Daoy (cell line): ENCODE data around the gene TSPAN33. TPM values are rescaled to one million over a fixed set of nuclear protein-coding genes. Genes with fewer than 3 reads are reported as not detected.
"Not testable (repeated sequence)": the region's sequence is repeated elsewhere in the genome, so short reads cannot be mapped to it uniquely, and the experiment has no call there.

Source experiments
- DNase-seq: peaks from one replicate; pipeline ENCODE4 v3.0.0-alpha.2; 2015; ENCODE audit warnings: low read depth
- total RNA-seq: library from RNA; depleted of rRNA; stranded (reverse); fragments of >200 nt; shearing (Covaris generic); gene quantifications from 2 replicates; pipeline ENCODE4 v1.2.3, GENCODE V29; 2014

TSPAN33 gene
- total RNA-seq, 1 experiment from 2014 or later, result 17.7 TPM

DNA sequence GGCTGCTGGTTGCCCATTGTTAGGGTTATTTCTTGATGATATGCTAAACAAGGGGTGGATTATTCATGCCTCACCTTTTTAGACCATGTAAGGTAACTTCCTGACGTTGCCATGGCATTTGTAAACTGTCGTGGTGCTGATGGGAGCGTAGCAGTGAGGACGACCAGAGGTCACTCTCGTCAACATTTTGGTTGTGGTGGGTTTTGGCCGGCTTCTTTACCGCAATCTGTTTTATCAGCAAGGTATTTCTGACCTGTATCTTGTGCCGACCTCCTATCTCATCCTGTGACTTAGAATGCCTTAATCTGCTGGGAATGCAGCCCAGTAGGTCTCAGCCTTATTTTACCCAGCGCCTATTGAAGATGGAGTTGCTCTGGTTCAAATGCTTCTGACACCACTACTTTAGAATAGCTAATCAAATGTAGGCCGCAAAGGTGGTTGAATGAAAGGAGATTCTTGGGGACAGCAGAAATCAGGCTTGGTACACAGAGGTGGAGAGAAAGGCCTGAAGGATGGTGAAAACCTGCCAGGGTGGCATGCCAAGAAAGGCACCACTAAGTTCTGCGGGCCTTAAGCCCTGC, 26.0 kb downstream of the TSPAN33 start:
- no peak for DNase-seq

DNA sequence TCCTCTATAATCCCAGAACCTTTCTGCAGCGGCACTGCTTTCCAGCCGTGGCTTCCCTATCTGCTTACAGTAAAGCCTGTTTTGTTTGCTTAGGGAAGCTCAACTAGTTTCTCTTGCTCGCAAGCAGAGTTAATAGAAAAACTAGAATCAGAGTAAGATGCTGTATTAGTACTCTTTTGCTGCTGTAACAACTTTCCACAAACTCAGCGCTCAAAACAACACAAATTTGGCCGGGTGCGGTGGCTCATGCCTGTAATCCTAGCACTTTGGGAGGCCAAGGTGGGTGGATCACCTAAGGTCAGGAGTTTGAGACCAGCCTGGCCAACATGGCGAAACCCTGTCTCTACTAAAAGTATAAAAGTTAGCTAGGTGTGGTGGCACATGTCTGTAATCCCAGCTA, 29.4 kb downstream of the TSPAN33 start:
- DNase-seq, result not testable (repeated sequence)

DNA sequence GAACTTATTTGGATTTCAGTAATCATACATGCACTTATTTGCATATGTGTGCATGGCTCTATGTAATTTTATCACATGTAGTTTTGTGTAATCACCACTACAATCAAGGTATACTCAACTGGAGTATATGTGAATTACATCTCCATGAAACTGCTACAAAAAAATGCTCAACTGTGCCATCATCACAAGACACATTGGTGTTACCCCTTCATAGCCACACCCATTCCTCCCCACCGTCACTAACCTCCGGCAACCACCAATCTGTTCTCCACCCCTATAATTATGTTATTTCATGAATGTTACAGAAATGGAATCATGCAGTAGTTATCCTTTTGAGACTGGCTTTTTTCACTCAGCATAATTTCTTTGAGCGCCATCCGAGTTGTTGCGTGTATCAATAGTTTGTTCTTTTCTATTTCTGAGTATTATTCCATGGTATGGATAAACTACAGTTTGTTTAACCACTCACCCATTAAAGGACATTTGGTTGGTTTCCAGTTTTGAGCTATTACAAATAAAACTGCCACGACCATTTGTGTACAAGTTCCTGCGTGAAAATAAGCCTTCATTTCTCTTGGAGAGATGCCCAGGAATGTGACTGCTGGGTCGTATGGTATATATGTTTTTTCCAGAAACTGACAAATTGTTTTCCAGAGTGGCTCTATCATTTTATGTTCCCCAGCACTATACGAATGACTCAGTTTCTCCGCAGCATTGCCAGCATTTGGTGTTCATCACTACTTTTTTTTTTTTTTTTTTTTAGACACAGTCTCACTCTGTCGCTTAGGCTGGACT, 32.6 kb downstream of the TSPAN33 start:
- no peak for DNase-seq

DNA sequence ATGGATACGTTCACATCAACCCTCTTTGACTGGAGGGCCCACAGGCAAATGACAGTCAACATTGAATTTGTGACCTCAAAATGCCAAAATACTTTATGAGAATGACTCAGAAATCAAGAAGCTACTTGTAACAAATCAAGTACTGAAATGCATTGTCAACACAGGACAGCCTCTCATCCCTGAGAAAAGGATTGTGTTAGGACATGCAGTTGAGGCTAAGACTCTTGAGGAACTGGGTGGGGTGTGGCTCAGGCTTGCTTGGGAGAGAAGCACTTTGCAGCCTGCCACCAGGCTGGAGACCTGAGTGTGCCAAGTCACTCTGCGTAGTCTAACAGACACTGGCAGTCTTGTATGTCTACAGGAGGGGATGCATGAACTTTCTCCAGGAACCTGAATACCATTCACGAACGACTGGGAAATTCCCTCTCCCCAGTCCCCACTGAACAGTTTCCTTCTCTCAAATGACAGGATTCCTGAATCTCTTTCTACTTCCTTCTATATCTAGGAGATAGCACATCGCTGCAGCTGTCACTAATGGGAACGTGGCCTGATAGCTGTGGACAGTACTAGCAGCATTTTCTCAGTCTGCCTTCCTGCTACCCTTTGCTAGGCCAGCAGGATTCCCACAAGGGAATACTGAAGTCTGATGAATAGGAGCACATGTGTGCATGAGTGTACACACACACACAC, 40.6 kb downstream of the TSPAN33 start:
- no peak for DNase-seq

DNA sequence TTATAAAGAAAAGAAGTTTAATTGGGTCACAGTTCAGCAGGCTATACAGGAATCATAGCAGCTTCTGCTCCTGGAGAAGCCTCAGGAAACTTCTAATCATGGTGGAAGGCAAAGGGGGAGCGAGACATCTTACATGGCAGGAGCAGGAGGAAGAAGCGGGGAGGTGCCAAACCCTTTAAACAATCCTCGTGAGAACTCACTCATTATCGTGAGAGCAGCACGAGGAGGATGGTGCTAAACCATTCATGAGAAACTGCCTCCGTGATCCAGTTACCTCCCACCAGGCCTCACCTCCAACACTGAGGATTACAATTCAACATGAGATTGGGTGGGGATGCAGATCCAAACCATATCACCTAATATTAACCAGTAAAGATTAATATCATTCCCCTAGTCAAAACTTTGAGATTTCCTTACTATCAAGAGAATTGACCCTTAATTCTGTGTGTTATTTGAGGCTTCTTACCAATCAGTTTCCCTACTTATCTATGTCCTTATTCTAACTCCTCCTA, 42.3 kb downstream of the TSPAN33 start:
- DNase-seq, result no peak

DNA sequence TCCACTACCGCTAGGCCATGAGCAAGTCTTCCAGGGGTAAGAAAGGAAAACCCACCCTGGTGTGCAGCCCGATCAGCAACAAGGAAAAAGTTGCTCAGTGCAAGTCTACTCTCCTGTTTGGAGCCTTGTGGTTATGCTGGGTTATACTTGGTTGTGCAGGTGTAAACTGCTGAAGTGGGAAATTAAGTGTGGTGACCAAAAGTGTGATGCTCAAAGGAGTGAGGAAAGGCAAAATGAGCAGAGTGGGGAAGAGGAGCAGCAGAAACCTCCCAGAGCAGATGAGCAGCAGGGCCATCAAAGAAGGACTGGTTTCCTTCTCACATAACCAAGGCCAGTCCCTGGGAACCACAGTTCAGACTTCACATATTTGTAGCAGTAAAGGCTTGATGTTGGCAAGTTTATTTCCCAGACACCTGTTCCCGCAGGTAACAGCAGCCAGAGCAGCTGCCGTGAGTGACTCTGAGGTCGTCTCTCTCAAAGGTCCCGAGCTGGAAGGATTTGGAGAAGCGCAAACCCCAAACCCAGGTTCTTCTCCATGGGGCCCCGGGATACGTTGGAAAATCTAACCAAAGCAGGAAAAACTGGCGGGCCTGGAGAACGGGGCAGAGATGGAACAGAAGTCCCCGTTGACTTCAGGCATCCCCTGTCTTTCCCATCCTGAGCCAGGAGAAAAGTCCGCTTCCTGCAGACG, 43.3 kb downstream of the TSPAN33 start:
- DNase-seq, result no peak

DNA sequence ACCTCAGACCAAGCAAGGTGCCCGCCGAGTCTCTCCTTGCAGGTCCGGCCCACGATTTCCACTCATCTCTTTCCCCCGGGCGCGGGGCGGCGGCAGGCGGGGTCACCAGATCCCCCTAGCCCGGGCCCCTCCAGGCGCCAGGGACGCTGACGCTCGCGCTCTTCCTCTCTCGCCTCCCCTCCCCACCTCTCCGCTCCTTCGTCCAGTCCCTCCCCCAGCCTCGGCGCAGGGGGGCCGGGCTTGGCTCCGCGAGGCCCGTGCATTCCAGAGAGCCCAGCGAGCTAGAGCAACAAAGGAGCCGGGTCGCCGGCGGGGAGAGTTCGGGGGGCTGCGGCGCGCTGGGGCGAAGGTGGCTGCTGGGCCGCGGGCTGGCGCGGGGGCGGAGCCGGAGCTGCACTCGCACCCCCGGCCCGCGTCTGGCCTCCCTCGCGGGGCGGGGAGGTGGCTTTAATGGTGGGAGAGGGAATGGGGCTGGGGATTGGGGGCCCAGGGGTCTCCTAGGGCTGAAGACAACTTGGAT, 43.9 kb downstream of the TSPAN33 start, which contains the start of gene SMO:
Gene SMO (plus strand): TSS at position 262 of the 520 bp plus-strand sequence. CDS start 519 bp downstream, outside the sequence.
- peak; percentile 81 for DNase-seq

DNA sequence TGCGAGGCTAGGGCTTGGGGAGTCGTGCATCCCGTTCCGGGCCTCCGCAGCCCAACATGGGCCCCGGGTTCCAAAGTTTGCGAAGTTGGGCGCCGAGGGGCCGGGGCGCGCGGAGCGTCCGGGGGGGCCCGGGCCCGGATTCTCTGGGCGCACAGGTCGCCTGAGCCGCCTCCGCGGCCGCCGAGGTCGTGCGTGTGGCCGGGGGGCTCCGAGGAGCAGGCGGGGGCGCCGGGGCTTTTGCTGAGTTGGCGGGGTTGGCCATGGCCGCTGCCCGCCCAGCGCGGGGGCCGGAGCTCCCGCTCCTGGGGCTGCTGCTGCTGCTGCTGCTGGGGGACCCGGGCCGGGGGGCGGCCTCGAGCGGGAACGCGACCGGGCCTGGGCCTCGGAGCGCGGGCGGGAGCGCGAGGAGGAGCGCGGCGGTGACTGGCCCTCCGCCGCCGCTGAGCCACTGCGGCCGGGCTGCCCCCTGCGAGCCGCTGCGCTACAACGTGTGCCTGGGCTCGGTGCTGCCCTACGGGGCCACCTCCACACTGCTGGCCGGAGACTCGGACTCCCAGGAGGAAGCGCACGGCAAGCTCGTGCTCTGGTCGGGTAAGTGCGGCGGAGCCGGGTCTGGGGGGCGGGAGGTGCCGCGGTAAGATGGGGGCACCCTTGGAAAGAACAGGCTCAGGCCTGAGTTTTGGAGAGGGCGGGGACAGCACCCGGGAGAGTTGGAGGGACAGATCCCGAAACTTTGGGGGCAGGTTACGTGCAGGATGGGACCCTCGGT, 44.6 kb downstream of the TSPAN33 start:
- DNase-seq, result peak; percentile 51

DNA sequence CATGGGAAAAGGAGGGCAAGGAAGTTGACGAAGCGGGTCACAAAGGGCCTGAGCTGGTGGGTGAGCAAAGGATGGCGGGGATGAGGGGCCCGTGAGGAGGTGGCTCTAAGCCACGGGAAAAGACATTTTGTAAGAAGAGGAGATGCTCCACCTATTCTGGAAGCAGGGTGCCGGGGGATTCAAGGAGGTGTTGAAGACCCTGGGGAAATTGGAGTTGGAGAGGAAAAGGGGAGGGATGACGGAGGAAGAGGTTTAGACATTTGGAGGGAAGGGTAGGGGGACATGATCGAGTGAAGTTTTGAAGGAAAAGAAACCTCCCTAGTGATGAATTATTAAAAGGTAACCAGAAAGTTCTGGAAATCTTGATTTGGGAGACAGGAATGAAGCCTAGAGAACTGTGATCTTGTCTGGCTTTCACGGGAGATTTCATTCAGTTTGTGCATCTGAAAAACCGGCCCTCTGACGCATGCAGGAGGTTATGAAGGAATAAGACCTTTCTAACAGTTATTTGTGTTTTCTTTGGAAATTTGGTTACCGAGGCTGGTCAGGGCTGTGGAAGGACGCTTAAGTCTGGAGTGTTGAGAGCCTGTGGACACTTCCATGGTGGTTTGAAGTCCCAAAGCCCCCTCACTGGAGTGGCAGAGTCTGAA, 45.3 kb downstream of the TSPAN33 start:
- no peak for DNase-seq

DNA sequence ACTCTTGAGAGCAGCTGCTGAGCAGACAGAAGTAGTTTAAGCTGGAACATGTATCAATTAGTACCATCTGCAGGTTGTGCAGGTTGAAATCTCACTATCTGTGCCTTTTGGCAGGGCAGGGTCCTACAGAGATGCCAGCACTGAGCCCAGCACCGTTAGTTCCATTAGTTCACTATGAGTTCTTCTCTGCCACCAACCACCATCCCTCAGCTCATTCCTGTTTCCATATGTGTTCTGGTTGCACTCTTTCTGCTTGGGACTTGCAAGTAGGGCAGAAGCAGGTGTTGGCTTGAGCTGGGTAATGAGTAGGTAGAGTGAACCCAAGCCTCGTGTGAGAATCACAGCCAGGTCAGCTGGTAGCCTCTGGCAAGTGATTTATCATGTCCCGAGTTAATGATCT, 46.8 kb downstream of the TSPAN33 start:
- no peak for DNase-seq

DNA sequence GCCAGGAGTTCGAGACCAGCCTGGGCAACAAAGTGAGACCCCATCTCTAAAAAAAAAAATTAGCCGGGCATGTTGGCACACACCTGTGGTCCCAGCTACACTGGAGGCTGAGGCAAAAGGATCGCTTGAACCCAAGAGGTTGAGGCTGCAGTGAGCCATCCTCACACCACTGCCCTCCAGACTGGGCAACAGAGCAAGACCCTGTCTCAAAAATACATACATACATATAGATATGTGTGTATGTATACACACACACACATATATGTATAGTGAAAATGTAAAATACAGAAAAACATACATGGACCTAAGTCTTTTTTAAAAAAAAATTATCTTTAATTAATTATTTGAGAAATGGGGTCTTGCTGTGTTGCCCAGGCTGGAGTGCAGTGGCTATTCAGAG, 49.4 kb downstream of the TSPAN33 start:
- DNase-seq, result no peak

DNA sequence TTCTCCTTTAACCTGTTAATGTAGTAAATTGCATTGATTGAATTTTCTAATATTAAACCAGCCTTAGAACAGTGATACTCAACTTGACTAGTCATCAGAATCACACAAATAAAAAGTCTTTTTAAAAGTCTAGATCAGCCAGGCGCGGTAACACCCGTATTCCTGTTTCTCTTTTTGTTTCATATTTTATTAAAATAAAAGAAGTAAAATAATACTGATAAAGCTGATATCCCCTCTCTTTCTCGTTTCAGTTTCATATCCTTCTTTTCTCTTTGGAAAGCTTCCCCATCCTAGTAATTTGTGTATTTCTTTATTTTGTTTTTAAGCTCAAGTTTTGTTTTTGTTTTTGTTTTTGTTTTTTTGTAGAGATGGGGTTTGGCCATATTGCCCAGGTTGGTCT, 53.3 kb downstream of the TSPAN33 start:
- no peak for DNase-seq

DNA sequence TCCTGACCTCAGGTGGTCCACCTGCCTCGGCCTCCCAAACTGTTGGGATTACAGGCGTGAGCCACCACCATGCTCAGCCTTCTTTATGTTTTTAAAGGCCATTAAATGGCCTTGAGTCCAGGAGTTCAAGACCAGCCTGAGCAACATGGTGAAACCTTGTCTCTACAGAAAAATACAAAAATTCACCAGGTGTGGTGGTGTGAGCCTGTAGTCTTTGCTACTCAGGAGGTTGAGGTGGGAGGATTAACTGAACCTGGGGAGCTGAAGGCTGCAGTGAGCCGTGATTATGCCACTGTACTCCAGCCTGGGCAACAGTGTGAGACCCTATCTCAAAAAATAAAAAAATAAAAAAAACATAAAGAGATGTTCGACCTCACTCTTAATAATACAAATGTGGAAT, 54.9 kb downstream of the TSPAN33 start:
- DNase-seq, result no peak

DNA sequence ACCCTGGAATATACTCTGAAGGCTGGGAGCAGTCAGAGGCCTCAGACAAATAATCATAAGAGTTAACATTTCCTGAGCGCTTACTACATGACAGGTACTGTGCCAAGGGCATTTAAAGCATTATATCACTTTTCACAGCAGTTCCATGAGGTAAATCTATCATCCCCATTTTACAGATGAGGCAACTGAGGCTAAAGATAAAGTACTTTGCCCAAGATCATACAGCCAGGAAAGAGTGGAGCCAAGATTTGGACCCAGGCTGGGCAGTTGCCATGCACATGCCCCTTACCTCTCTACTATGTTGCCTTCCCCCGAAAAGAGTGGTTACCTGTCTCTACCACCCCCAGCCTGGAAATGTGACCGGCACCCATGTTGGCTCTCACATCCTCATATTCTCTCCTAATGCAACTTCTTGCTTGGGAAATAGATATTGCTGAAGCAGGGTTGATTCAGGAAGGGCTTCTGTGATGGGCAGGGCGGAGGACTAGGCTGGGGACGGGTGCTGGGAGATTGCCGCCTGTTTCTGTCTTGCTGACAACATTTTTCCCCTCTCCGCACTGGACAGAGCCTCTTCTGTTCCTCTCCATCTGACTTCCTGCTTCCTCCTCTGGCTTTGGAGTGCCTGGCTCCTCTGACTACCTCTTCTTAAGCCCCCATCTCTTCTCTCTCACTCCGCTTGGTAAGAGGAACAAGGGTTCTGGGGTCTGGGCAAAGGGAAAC, 57.7 kb downstream of the TSPAN33 start:
- DNase-seq, result no peak

DNA sequence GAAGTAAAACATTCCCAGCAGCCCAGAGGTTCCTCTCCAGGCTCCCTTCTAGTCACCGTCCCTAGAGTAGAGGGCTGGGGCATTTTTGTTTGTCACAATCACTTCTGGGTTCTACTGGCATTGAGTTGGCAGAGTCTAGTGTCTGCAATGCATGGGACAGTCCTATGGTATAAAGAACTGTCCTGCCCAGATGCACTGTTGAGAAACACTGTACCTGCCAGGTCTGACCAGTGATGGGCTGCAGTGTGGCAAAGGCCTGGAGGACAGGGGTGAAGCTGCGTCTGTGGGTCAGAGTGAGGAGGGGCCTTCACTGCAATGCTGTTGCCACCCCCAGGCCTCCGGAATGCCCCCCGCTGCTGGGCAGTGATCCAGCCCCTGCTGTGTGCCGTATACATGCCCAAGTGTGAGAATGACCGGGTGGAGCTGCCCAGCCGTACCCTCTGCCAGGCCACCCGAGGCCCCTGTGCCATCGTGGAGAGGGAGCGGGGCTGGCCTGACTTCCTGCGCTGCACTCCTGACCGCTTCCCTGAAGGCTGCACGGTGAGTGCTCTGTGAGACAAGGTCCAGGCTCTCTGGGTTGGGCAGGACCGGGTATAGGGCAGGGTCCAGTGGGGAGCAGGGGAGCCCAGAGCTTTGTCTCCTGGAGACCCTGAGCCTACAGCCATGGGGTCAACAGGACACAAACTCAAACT, 58.7 kb downstream of the TSPAN33 start:
- DNase-seq, result no peak

DNA sequence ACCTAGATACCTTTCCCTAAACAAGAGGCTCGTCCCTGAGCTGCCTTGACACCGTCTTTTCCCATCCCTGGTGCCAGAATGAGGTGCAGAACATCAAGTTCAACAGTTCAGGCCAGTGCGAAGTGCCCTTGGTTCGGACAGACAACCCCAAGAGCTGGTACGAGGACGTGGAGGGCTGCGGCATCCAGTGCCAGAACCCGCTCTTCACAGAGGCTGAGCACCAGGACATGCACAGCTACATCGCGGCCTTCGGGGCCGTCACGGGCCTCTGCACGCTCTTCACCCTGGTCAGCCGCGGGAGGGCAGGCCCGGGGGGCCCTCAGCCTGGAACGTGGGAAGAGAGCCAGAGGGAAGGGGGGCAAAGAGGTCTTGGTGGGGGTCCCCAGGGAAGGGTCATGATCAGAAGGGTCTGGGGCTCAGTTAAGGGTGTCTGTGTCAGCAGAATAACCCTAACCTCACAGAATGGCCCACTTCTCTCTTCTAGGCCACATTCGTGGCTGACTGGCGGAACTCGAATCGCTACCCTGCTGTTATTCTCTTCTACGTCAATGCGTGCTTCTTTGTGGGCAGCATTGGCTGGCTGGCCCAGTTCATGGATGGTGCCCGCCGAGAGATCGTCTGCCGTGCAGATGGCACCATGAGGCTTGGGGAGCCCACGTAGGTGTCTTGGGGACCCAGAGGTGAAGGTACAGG, 60.8 kb downstream of the TSPAN33 start:
- no peak for DNase-seq

DNA sequence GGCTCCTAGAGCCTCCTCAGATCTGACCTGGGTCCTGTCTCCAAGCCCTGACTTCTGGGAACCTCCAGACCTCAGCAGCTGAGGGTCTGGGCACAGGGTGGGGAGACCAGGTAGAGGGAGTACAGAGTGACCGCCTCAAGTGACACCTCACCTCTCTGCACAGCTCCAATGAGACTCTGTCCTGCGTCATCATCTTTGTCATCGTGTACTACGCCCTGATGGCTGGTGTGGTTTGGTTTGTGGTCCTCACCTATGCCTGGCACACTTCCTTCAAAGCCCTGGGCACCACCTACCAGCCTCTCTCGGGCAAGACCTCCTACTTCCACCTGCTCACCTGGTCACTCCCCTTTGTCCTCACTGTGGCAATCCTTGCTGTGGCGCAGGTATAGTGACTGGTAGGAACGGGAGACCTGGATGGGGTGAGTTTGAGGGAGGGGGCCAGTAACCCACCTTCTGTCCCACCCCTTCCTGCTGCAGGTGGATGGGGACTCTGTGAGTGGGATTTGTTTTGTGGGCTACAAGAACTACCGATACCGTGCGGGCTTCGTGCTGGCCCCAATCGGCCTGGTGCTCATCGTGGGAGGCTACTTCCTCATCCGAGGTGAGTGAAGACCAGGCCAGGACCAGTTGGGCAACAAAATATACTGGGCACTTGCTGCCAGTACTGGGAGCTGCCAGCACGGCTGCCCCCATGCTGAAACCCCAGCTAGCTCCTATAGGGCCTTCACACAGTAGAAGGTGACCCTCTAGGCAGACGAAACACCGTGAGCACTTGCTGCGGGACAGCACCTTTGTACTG, 61.7 kb downstream of the TSPAN33 start:
- no peak for DNase-seq

DNA sequence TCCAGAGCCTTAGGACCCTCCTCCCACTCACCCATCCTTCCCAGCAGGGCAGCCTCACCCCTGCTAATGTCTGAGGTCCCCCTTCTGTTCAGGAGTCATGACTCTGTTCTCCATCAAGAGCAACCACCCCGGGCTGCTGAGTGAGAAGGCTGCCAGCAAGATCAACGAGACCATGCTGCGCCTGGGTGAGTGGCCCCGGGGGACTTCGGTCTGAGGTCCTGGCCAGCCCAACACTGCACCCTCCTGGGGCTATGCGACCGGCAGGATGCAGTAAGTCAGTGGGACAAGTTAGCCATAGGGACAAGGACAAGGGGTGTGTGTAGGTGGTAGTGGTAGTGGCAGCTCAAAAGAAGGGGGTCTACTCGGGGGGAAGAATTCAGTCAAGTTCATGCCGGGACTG, 64.2 kb downstream of the TSPAN33 start:
- no peak for DNase-seq
